ENCODE measurements around the gene BLNK. TPM values are rescaled to one million over a fixed set of nuclear protein-coding genes. Genes with fewer than 3 reads are reported as not detected.

Gene BLNK
- total RNA-seq, 2 donors from 2014 or later = 1.0 TPM; not detected in 1

DNA sequence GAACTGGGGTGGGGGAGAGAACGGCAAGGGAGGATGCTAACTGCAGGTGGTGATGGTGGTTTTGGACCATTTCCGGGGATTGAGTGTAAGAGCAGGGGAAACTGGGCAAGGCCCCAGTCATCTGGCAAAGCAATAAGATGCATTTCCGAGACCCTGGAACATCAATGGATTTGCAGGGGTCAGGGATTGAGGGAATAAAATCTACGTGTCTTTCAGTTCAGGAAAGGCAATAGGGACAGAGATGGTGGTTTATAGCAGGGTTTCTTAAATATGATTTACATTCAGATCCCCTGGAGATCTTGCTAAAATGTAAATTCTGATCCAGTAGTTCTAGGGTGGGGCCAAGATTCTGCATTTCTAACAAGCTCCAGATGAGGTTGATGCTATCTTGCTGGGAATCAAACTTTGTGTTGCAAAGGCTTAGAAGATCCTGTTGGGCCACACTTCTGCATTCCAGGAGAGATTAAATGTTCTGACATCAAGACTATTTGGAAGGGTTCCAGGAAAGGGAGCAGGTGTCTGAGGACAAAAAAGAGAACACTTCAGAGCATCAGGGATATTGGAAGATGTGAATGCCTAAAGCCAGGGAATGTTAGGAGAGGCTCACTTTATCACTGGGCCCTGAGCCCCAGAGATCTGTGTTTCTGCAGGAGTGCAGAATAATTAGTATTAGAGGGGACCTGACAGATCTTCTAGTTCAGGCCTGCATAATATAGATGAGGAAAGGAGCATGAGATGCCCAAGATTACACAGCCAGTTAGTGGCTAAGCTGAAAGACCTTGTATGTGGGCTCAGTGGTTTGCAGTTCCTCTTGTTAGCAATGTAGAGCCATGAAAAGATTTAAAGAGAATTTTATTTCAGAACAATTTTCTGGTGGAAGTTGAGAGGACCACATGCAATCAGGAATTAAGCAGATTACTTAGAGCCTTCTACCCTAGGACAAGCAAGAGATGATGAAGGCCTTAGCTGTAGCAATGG is 32.4 kb downstream of the BLNK start:
- H3K36me3 Mint-ChIP-seq = no peaks in the 10 kb centered on the region
- no peak for DNase-seq (ENCODE audit: low spot score)

DNA sequence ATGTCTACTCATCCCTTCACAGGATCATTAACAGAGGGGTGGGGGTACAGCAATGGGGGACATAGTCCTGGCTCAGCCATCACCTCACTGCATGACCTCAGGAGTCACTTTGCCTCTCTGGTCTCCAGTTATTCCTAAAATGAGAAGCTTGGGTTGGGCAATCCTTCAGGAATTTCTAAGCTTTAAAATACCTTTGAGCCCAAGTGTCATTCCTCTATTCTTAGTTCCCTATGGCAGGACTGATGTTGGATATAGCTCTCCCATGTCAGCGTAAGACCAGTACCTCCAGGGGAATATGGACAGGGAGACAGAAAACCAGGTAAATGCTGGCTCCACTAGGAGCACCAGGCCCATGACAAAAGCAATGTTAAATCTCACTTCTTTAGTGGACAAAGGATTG is 34.5 kb downstream of the BLNK start:
- DNase-seq (ENCODE audit: low spot score) (no peak), ATAC-seq (no peak)
- Mint-ChIP-seq H3K36me3 (no peaks in the 10 kb centered on the region), H3K27ac (no peak overlapping the region), H3K4me3 (no peak overlapping the region), H3K4me1 (ENCODE audit: low read depth in 2 of 2) (no peaks in the 10 kb centered on the region), H3K9me3 (no peaks in the 10 kb centered on the region), H3K27me3 (peaks cover 6 to 13% of the 10 kb centered on the region in 2 donors)

More for the DNA sequence above, 32.4 kb downstream of the BLNK start:
- no peak for ATAC-seq
- no peaks in the 10 kb centered on the region for H3K4me1 Mint-ChIP-seq (ENCODE audit: low read depth in 2 of 2)
- H3K27ac Mint-ChIP-seq = no peak overlapping the region
- peaks cover 9 to 13% of the 10 kb centered on the region in 2 donors for H3K27me3 Mint-ChIP-seq
- no peaks in the 10 kb centered on the region for H3K9me3 Mint-ChIP-seq
- H3K4me3 Mint-ChIP-seq = no peak overlapping the region

GRCh38 chr10:96236090-96236478 is 35.3 kb downstream of the BLNK start:
- Mint-ChIP-seq H3K27me3 (peaks cover 6 to 13% of the 10 kb centered on the region in 2 donors), H3K9me3 (no peaks in the 10 kb centered on the region), H3K4me1 (ENCODE audit: low read depth in 2 of 2) (no peaks in the 10 kb centered on the region), H3K27ac (no peak overlapping the region), H3K4me3 (no peak overlapping the region), H3K36me3 (no peaks in the 10 kb centered on the region)
- ATAC-seq = no peak
- DNase-seq (ENCODE audit: low spot score) = no peak

DNA sequence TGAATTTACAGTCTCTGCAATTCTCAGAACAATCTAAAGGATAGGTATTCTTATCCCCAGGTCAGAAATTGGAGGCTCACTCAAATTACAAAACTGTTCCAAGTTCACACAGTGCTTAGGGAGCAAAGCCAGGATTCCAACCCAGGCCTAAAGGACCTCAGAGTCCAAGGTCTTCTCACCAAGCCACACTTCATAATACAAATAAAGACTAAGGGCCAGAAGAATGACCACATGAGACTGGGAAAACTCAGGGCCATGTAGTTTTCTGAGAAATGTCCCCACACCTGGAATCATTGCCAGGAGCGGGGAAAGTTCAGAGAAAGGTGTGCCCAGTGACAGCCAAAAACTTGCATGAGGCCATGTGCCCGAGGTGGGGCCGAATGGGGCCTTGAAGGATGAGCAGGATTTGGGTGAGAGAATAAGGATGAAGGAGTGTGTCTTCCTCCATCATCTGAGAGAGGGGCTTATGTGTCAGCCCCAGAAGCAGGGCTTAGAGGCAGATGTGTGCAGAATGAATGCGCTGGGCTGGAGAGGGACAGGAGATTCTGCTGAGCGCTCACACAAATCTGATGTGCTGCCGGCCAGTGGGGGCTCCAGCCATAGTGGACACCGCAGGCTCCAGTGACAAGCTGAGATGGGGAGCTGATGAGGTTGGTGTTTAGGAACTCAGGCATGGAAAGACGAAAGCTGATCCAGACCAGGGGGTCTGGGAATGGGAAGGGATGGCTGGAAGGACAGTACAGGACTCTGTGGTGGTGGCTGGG is 35.9 kb downstream of the BLNK start:
- no peaks in the 10 kb centered on the region for H3K4me1 Mint-ChIP-seq (ENCODE audit: low read depth in 2 of 2)
- no peak for DNase-seq (ENCODE audit: low spot score)
- H3K4me3 Mint-ChIP-seq = no peak overlapping the region
- ATAC-seq = no peak
- H3K9me3 Mint-ChIP-seq = no peaks in the 10 kb centered on the region
- no peaks in the 10 kb centered on the region for H3K36me3 Mint-ChIP-seq
- H3K27me3 Mint-ChIP-seq = peaks cover 6 to 13% of the 10 kb centered on the region in 2 donors
- H3K27ac Mint-ChIP-seq = no peak overlapping the region

DNA sequence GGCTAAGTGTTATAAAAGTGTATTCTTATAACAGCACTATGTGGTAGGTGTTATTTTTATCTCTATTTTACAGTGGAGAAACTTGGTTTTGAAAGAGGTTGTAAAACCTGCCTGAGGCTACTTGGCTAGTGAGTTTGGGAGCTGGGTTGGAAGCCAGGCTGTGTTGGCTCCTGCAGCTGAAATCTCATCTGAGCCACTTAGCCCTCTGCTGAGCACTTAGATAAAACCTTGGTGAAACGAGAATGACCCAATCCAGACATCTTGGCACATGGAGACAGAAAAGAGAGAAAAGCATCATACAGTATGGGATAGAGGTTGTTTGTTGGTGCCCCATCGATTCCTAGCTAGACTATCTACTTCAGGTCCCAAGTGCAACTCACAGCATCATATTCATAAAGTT is 37.4 kb downstream of the BLNK start:
- no peaks in the 10 kb centered on the region for H3K4me1 Mint-ChIP-seq (ENCODE audit: low read depth in 2 of 2)
- DNase-seq (ENCODE audit: low spot score) (no peak), ATAC-seq (no peak)
- H3K27ac Mint-ChIP-seq = no peak overlapping the region
- H3K36me3 Mint-ChIP-seq = no peaks in the 10 kb centered on the region
- no peak overlapping the region for H3K4me3 Mint-ChIP-seq
- H3K27me3 Mint-ChIP-seq = peaks cover 6 to 9% of the 10 kb centered on the region in 2 donors
- H3K9me3 Mint-ChIP-seq = no peaks in the 10 kb centered on the region

GRCh38 chr10:96230527-96230926 is 40.8 kb downstream of the BLNK start:
- Mint-ChIP-seq H3K4me3 (no peak overlapping the region), H3K9me3 (no peaks in the 10 kb centered on the region), H3K27ac (no peak overlapping the region), H3K27me3 (peaks cover under 1 to 3% of the 10 kb centered on the region in 2 donors), H3K36me3 (no peaks in the 10 kb centered on the region), H3K4me1 (ENCODE audit: low read depth in 2 of 2) (no peaks in the 10 kb centered on the region)
- DNase-seq (ENCODE audit: low spot score) = no peak
- ATAC-seq = no peak

- no peaks in the 10 kb centered on the region for H3K4me1 Mint-ChIP-seq (ENCODE audit: low read depth in 2 of 2)
- ATAC-seq = peak; percentile 66 to 69
- H3K9me3 Mint-ChIP-seq = no peaks in the 10 kb centered on the region
- no peak overlapping the region for H3K27ac Mint-ChIP-seq
- no peaks in the 10 kb centered on the region for H3K36me3 Mint-ChIP-seq
- H3K27me3 Mint-ChIP-seq = no peaks in the 10 kb centered on the region
- DNase-seq (ENCODE audit: low spot score) = peak; percentile 68
- no peak overlapping the region for H3K4me3 Mint-ChIP-seq
Observed at GRCh38 chr10:96229568-96230030, 41.8 kb downstream of the BLNK start.

GRCh38 chr10:96228408-96228994 is 42.9 kb downstream of the BLNK start:
- DNase-seq (ENCODE audit: low spot score) (no peak), ATAC-seq (no peak)
- Mint-ChIP-seq H3K4me3 (no peak overlapping the region), H3K9me3 (no peaks in the 10 kb centered on the region), H3K27ac (no peak overlapping the region), H3K27me3 (no peaks in the 10 kb centered on the region), H3K4me1 (ENCODE audit: low read depth in 2 of 2) (no peaks in the 10 kb centered on the region), H3K36me3 (no peaks in the 10 kb centered on the region)

DNA sequence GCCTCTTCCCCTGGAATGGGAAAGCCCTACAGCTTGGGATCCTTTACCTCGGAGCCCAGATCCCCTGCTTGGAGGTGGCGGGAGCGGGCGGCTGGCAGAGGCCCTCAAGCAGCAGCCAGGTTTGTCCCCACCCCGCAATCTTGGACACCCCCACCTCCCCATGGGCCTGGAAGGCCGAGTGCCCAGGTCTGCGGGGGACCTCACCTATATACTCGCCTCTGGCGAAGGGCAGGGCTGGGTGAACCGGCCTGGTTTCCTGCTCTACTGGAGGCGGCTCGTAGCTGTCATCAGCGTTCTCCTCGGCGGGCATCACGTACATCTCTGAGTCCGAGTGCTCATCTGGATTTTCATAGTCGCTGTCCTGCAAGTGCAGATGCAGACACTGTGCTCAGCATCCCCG is 44.2 kb downstream of the BLNK start:
- DNase-seq (ENCODE audit: low spot score) (no peak), ATAC-seq (no peak)
- Mint-ChIP-seq H3K36me3 (no peaks in the 10 kb centered on the region), H3K4me3 (no peak overlapping the region), H3K27me3 (peaks cover 0 to 5% of the 10 kb centered on the region in 2 donors), H3K9me3 (no peaks in the 10 kb centered on the region), H3K27ac (no peak overlapping the region), H3K4me1 (ENCODE audit: low read depth in 2 of 2) (no peaks in the 10 kb centered on the region)

DNA sequence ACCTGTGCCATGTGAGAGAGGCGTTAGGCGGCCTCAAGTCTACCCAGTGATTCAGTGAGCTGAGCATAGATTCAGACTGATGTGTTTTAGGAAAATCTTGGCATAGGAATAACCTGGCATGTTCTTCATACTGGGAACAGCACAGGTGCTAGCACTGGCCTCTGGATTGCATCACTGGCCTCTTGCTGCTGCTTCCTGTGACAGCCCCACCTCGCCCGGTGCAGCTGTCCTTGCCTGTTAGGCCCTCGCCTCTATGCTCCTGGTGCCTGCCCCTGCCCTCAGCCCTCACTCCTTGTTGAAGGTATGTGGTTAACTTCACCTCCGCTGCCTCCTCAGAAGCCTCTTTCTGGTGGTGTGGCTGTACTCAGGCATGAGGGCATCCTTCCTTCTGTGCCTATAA is 46.2 kb downstream of the BLNK start:
- Mint-ChIP-seq H3K36me3 (no peaks in the 10 kb centered on the region), H3K4me3 (no peak overlapping the region), H3K9me3 (no peaks in the 10 kb centered on the region), H3K27me3 (peaks cover 1 to 20% of the 10 kb centered on the region in 2 donors), H3K27ac (no peak overlapping the region), H3K4me1 (ENCODE audit: low read depth in 2 of 2) (no peaks in the 10 kb centered on the region)
- ATAC-seq (no peak), DNase-seq (ENCODE audit: low spot score) (no peak)

- Mint-ChIP-seq H3K27me3 (peaks cover 6 to 32% of the 10 kb centered on the region in 2 donors), H3K4me3 (no peak overlapping the region), H3K36me3 (no peaks in the 10 kb centered on the region), H3K9me3 (no peaks in the 10 kb centered on the region), H3K4me1 (ENCODE audit: low read depth in 2 of 2) (no peaks in the 10 kb centered on the region), H3K27ac (no peak overlapping the region)
- ATAC-seq = no peak
- no peak for DNase-seq (ENCODE audit: low spot score)
Observed at GRCh38 chr10:96222908-96223307, 48.5 kb downstream of the BLNK start.

DNA sequence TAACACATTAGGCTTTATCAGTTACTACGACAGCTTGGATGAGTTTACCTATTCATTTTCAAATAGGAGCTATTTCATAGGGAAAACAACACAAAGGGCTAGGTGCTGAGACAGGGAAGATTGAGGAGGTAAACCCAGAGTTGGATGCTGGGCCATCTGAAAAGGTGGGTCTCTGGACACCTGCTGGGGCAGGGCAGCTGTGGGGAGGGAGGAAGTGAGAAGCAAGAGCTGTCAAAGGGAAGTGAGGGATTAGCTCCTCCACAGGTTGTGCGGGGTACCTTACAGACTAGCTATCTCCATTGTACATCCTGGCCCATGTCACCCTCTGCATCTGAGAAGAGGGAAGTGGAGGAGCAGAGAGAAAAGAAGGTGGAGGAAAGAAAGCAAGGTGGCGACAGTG is 48.9 kb downstream of the BLNK start:
- Mint-ChIP-seq H3K27ac (no peak overlapping the region), H3K9me3 (no peaks in the 10 kb centered on the region), H3K27me3 (peaks cover 6 to 32% of the 10 kb centered on the region in 2 donors), H3K4me1 (ENCODE audit: low read depth in 2 of 2) (no peaks in the 10 kb centered on the region), H3K4me3 (no peak overlapping the region), H3K36me3 (no peaks in the 10 kb centered on the region)
- DNase-seq (ENCODE audit: low spot score) (no peak), ATAC-seq (no peak)

DNA sequence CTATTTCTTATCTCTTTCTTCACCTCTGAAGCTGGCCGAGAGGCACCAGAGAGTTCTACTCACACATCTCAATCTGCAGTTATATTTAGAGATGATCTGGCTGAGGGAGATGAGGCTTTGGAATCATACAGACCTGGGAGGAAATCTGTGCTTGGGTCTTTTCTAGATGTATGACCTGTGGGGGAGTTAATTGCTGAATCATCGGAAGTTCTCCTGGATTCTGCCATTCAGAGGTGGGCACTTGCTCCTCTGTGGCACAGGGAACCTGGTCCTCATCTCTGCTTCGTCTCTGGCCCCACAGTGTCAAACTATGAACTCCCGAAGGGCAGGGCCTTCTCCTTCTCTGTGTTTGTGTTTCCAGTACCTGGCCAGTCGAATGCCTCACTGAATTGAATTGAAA is 52.5 kb downstream of the BLNK start:
- DNase-seq (ENCODE audit: low spot score) = no peak
- Mint-ChIP-seq H3K27me3 (peaks cover 10 to 67% of the 10 kb centered on the region in 2 donors), H3K4me3 (no peak overlapping the region), H3K9me3 (no peaks in the 10 kb centered on the region), H3K4me1 (ENCODE audit: low read depth in 2 of 2) (no peaks in the 10 kb centered on the region), H3K27ac (no peak overlapping the region), H3K36me3 (no peaks in the 10 kb centered on the region)
- ATAC-seq = no peak

DNA sequence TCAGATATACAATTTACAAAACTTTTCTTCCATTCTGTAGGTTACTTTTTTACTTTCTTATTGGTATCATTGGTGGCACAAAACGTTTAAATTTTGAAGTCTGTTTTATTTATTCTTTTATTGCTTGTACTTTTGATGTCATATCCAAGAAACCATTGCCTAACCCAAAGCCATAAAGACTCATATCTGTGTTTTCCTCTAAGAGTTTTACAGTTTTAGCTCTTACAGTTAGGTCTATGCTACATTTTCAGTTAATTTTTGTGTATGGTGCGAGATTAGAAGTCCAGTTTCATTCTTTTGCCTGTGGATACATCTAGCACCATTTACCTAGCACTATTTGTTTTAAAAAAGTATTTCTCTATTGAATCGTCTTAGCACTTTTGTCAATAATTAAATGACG is 53.7 kb downstream of the BLNK start:
- DNase-seq (ENCODE audit: low spot score) (no peak), ATAC-seq (no peak)
- no peaks in the 10 kb centered on the region for H3K9me3 Mint-ChIP-seq
- peaks cover 16 to 76% of the 10 kb centered on the region in 2 donors for H3K27me3 Mint-ChIP-seq
- H3K4me3 Mint-ChIP-seq = no peak overlapping the region
- H3K36me3 Mint-ChIP-seq = no peaks in the 10 kb centered on the region
- no peak overlapping the region for H3K27ac Mint-ChIP-seq
- H3K4me1 Mint-ChIP-seq (ENCODE audit: low read depth in 2 of 2) = no peaks in the 10 kb centered on the region
